Fibroblast of gingiva (primary cell): Measurements from ENCODE around the gene FGF14.

ENCODE experiments used
- DNase-seq: peaks from one replicate; pipeline ENCODE4 v3.0.0-alpha.2; 2011; ENCODE audit warnings: low read depth

FGF14 gene

DNA sequence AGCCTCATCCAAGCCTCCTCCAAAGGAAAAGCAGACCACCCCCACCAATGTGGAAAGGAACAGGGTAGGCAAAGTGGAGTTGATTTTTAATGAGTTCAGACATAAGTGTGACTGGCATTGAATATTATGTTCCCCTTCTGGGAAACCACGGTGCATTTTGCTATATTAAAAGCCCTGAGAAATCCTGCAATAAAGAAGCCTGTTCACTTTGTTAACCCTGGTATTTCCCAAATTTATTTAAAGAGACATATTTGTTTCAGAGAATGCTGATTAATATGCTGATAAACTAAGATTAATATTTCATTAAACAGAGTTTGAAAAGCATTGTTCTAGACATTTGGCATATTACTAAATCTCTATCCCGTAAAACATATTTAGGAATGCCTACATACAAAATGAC lies 151.4 kb downstream of the FGF14 start:
- no peak for DNase-seq

DNA sequence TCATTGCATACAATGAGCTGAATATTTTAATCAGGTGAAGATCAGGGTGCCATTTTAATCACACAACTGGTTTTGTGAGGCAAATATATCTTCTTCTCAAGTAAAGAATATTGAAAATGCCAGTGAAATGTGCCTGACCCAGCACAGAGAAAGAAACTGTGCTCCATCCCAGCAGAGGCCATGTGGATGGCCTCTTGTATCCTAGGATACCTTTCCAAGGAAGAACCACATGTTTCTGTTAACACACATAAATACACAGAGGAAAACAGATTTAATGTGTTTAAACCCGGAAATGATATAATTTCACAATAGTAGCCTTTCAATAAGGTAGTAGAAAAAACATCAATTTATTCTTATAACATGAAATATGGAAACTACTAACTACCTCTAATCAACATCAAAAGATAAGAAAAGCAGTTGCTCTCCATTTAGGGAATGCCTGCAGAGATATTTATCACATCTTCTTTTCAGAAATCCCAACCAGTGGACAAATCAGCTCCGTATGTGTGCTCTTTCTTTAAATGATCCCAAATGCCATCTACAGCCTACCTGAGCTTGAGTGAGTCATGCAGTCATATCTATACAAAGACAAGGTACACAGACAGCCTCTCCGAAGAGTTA lies 157.1 kb downstream of the FGF14 start:
- no peak for DNase-seq

DNA sequence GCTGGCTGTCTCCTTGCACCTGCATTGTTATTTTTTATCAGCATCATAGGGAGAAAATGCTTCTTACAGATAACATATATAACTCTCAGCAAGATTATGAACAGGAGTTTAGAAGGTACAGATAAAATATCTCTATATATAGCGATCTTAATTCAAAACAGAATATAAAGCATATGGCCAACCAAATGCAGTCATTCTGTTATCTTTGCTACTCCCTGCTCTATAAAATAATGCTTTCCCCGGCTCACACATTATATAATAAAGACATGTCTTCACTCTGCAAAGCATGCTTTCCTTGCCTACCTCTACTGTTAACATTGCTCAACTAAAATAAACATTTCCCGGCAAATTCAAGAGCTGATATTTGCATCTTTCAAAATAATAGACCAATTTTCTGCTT lies 161.7 kb downstream of the FGF14 start:
- DNase-seq, result no peak

DNA sequence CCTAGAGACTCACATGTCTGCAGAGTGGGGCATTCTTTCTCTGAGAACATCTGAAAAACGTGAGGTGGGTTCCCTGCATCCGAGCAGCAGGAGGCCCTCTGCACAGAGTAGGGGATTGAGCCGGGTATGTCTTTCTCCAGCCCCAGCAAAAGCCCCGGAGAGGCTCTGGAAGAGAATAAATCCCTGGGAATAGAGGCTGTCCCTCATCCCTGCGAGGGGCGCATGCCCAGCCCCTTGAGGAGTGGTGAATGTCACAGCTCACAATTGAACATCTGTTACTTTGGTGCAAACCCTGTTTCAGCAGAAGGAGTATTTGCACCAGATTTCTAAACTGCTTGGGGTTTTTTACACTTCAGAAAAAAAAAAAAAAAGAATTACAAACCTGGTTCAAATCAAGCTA lies 164.6 kb downstream of the FGF14 start:
- no peak for DNase-seq

DNA sequence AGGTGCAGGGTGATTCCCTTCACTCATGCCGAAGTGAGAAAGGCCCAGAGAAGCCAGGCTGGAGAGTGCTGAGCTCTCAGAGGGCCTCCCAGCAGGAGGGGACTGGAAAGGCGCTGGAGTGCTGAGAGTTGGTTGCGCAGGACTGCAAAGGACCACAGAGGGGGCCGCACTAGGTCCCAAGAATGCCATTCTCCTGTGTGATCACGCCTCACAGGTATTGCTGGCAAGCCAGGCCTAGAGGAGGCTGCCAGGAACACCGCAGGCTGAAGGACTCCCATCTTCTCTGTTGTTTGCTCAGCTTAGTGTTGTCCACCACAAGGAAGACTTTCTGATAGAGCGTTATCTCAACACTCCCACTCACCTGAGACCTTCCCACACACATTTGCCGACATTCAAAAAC lies 165.0 kb downstream of the FGF14 start:
- no peak for DNase-seq

DNA sequence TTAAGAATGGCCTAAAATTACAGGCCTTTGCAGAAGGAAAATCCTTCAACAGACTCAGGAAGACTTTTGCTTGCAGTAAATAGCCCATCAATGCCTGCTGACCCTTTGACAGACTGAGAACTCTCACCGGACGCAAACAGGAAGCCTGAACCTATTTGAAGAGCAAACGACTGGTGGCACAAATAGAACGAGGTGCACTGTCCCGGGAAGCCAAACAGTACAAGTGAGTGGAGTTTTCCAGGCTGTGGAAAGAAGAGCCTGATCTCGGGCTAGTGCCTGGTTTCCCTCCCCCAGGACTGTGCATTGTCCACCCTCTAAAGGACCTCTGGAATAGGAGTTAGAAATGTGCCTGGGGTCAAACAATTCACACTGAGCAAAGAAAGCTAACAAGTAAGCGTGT lies 165.5 kb downstream of the FGF14 start:
- no peak for DNase-seq

DNA sequence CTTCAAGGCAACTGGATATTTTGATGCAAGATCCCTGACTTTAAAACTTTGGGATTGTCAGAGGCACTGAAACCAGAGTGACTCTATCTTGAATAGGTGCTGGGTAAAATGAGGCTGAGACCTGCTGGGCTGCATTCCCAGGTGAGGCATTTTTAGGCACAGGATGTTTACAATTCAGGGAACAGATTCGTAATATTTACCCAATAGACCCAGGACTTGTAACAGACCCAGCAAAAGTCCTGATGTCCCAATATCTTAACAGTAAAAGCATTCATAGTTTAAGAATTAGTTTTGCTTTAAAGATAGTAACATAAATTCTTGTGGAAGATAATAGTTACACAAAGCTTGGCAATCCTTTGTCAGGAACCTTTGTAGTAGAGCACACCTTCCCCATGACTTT lies 166.2 kb downstream of the FGF14 start:
- DNase-seq, result no peak

DNA sequence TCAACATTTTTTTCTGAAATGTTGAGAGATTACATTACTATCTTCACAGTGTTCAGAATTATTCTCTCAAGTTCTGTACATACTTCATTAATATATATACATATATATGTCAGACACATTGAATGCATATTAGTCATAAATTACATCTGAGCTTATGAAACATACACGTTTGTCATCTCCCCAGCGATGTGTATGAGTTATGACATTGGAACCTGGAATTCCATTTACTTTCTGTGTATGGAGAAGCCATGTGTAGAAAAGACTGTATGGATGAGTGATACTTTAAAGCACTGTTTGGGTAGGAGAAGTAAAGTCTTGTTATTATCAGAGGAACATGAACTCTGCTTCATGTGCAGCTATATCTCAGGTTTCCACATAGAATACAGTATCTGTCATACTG lies 167.2 kb downstream of the FGF14 start:
- DNase-seq, result peak; percentile 3

DNA sequence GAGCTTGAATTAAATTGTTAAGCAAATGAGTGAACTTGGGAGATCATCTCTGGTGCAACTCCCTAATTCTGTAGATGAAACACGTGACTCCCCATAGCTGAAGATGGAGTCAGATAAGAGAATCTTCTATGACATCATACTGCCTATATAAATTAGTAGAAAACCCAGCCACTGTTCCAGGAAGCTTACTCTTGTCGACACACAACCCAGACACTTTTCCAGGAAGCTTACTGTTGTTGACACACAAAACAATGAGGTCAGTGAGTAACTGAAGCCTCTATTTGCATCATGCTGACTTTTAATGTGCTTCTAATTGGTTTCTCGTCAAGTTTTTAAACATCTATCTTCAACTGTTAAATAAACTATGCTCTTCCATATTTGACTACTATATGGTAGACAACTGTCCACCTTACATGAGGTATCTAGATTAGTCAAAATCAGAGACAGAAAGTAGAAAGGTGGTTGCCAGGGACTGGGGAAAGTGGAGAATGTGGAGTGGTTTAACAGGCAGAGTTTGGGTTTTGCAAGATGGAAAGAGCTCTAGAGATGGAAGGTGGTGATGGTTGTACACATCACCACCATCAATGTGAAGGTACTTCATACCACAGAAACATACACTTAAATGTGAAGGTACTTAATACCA lies 168.2 kb downstream of the FGF14 start:
- no peak for DNase-seq

DNA sequence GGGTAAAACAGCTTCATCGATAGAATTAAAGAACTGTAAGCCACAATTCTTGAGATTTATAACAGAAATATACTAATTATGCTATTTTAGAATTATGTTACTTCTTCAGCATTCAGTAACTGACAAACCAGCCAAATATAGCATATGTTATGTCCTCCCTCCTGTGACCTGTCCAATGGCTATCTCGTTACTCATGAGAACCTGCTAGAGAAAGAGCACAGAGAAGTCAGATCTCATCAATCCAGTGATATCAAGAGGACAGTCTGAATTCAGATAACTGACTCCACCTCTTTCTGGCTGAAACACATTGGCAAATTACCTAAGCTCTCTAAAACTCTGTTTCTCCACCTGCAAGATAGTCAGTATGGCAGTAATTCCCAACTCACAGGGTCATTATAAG lies 170.4 kb downstream of the FGF14 start:
- DNase-seq, result no peak

DNA sequence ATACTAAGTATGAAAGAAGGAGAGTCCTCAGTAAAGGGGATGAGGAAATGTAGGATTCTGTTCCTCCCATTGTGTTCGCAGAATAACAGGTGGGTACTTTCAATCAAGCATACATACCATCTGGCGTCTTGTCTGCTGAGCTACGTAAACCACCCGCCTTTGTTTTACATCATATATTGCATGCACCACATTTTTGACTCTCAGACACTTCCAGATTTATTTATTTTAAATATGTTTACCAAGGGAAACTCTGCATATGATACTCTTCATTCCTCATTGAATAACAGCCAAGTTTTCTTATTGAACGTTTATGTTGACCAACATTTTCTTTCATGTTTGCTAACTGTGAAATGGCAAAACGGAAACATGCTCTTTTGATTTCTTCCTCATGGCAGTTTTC lies 174.1 kb downstream of the FGF14 start:
- DNase-seq, result no peak

DNA sequence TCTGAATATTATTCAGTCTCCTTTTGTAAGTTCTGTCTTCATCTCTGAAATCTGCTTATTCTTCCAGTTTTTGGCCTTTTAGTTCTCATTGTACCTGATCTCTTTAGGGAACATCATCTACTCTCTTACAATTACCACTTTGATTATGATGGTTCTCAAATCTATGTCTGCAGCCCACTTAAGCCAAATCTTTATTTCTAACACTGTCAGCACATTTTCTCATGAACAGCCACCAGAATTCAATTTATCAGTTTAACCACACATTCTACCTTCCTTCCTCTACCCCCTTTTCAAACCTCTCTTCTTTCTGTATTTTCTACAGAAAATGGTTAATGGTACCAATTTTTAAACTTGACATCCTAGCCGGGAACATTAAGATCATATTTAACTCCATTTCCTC lies 175.3 kb downstream of the FGF14 start:
- no peak for DNase-seq

DNA sequence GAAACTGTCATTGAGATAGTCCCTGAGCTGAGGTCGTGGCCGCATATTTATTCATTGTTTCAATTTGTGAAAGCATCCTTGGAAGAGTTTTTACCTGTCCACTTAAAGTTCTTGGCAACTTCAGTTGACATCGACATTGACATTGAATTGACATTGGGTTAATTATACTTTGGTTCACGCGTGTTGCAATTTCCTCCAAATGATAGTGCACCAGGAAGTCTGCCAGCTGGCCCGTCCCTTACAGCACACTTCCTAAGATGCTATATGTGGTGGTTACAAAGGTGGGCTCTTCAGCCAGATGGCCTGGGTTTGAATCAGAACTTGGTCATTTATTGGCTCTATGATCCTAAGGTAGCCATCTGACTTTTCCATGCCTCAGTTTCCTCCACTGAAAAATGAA lies 176.0 kb downstream of the FGF14 start:
- no peak for DNase-seq

DNA sequence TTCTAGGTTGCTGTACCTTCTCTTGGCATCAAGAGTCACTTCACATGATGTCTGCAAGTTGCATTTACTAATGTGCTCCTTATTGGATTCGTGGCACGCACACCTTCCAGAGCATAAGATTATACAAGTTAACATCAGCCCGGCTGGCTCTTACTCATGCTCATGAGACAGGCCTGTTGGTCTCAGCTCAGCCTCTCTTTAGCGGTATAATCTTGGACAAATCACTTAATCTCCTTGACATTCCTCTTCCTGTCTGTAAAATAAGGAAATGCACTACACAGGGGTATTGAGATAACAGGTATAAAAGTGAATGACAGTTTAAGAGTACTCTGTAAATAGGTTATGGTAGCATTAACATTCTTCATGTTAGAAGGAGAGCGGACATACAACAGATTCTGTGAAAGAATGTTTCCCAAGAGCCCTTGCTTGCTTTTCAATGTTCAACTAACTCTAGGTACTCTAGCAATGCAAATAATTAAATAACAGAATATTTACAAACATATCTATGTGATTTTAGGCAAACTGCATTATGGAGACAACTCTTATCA lies 181.1 kb downstream of the FGF14 start:
- no peak for DNase-seq

DNA sequence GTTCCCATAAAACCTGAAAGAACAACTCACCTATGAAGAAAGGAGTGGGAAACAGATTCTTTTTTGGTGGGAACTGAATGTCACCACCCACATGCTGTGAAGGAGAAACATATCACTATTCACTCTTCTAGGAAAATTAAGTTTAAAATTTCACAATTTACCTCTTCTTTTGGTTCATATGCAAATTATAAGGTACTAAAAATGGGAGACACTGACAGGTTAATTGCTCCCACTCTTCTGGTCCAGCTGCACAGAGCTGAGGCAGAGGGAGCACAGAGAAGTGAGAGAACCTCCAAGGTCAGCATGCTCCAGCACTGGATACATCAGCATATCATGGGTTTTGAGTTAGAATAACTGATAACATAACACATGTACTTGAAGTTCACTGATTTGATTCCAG lies 186.9 kb downstream of the FGF14 start:
- no peak for DNase-seq

DNA sequence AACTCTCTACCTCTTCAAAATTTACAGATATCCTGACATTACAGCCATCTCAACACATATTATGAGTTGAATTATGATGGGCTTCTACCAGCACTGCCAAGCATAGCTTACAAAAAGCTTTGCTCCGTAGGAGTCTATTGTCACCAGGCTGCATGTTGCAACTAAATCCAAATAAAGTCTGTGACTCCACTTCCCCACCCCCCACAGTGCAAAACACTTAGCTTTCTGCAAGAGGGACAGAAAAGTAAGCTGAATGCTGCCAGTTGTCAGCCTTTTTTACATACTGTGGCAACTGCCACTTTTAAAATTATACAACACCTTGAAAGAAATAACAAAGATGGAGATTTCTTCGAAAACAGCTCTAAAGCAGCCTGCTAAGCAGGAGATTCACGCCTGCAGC lies 189.1 kb downstream of the FGF14 start:
- DNase-seq, result no peak

DNA sequence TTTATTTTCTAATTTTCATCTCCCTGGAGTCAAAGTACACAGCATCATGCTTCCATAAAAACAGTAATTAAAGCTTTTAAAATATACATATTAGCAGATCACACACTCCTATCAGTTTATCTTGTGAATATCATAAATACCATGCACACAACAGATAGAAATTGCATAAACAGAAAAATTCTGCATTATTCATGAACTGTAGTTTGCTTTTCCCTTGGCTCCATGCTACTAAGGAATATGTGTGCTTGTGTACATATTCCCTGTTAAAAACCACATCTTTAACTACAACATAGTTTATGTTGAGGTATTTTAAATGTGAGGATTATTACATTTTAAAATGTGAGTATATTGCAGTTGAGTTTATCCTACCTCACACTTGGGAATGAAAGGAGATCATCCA lies 193.5 kb downstream of the FGF14 start:
- DNase-seq, result no peak

DNA sequence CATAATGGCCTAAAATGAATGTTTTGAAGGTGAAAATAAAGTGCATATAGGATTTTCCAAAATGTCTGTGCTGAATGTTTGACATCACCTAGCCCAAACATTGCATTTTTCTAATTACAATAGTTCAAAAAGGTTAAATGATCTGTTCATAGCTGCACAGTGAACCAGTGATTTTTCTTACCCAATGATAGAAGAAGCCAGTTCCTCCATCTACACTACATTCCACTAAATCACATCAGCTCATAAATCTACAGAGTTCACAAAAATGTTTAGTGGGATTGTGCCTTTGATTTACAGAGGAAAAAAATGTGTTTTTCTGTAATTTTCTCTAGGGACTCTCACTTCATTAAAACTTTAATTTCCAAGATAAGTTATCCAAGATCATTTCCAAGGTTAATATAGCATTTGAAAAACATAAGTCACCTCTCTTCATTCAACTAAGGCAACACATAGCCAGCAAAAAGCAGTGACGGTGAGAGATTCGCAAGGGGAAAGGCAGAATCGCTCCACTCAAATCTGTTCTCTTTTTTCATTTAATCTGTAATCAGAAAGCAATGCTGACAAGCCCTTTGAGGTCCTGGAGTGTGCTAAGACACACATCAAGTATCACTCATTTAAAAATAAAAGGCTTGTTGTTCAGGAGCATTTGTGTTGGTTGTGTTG lies 194.0 kb downstream of the FGF14 start:
- no peak for DNase-seq

DNA sequence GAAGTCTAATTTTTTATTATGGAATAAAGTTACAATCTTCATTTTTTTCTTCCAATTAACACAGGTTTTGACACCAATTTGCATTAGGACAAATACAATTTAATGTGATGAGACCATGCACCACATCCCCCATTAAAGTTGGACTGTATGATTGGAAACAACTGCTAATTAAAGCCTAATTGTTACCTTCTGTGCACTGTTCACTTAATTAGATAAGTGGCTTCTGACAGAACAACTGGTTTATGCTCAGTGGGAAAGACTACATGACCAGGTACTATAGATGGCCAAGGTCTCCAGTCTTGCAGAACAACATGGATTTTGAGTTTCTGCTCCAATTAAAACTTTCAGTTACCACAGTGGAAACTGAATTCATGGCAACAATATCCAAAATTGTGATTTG lies 198.1 kb downstream of the FGF14 start:
- no peak for DNase-seq

DNA sequence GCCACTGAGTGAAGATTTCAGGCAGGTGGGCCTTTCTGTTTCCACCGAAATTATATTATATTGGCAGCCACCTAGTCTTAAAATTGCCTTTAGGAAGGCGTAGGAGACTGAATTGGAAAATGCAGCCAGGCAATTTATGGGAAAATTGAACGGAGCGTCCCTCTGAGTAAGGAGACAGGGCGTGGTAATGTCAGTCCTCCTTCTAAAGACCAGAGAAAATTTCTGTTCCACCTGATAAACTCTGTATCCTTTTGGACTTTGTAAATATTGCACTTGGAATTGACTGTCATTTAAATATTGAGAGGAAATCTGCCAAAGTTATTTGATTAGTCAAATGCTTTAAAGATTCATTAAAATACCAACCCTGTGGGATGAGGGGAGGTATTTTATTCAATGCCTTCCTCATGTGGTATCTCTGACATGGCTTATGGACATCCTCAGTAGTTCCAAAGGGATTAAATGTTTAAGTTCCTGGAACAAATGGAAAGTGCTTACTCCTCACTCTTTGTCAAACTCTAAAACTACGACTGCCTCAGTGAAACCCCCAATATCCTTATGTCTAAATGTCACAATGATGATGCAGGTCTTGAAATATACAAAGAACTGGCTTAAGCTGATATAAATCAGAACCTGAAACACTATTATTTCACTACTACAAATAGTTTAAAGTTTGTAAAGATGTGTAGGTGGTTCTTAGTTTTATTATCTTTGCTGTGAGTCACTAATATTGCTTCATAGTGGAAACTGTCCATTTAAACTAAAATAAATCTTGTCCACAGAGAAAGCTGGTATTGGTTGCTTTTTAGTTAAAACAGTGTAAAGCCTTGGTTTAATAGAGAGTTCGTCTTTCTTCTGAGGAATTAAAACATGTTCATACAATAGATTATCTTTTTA lies 203.2 kb downstream of the FGF14 start:
- peak; percentile 10 for DNase-seq

DNA sequence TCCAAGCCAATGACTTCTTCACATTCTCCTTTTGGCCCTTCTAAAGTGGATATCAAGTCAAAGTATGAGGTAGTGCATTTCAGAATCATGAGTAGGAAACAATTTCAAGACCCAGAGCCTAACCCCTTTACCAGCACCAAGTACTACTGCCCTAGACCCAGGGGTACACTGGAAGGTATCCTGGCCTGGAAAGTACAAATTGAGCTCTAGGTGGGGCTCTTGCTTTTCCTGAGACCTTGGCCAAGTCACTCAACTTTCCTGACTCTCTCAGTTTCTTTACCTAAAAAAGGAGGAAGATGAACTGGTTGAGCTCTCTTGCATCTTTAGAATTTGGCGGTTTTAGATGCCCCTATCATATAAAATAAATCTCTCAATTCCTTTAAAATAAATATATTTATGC lies 204.7 kb downstream of the FGF14 start:
- peak; percentile 16 for DNase-seq
